ENCODE data around the gene PDLIM1.

PDLIM1 gene

GRCh38 chr10:95282107-95282506 is 8.7 kb downstream of the PDLIM1 start:
- no peak overlapping the region for H3K4me3 ChIP-seq (ENCODE audit: low read depth, low read length)
- no peak for DNase-seq (ENCODE audit: low read depth)
- TF ChIP-seq, protein P1, sequence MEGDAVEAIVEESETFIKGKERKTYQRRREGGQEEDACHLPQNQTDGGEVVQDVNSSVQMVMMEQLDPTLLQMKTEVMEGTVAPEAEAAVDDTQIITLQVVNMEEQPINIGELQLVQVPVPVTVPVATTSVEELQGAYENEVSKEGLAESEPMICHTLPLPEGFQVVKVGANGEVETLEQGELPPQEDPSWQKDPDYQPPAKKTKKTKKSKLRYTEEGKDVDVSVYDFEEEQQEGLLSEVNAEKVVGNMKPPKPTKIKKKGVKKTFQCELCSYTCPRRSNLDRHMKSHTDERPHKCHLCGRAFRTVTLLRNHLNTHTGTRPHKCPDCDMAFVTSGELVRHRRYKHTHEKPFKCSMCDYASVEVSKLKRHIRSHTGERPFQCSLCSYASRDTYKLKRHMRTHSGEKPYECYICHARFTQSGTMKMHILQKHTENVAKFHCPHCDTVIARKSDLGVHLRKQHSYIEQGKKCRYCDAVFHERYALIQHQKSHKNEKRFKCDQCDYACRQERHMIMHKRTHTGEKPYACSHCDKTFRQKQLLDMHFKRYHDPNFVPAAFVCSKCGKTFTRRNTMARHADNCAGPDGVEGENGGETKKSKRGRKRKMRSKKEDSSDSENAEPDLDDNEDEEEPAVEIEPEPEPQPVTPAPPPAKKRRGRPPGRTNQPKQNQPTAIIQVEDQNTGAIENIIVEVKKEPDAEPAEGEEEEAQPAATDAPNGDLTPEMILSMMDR (IDR thresholded peaks at IDR 0.05; ENCODE audit: low read depth, low read length), result no peak
- no peak for TF ChIP-seq MAX (IDR thresholded peaks at IDR 0.05; ENCODE audit: low read depth, low read length)
- no peak for TF ChIP-seq MYC (IDR thresholded peaks at IDR 0.05; ENCODE audit: low read depth, low read length)
- no peak for TF ChIP-seq POLR2A (IDR thresholded peaks at IDR 0.05; ENCODE audit: extremely low read depth, insufficient read length)

DNA sequence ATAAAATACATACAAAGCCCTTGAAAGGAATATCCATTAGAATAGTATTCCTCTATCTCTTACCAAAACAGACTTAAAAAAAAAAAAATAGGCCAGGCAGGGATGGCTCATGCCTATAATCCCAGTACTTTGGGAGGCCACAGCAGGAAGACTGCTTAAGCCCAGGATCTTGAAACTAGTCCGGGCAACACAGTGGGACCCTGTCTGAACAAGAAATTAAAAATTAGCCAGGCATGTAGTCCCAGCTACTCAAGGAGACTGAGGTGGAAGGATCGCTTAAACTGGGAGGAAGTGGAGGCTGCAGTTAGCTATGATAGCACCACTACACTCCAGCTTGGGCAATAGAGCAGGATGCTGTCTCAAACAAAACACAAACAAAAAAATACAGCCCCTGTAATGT is 9.6 kb downstream of the PDLIM1 start:
- DNase-seq (ENCODE audit: low read depth), result no peak
- TF ChIP-seq, protein P1 (IDR thresholded peaks at IDR 0.05; ENCODE audit: low read depth, low read length), result no peak
- no peak for TF ChIP-seq MAX (IDR thresholded peaks at IDR 0.05; ENCODE audit: low read depth, low read length)
- TF ChIP-seq MYC (IDR thresholded peaks at IDR 0.05; ENCODE audit: low read depth, low read length), result no peak
- TF ChIP-seq POLR2A (IDR thresholded peaks at IDR 0.05; ENCODE audit: extremely low read depth, insufficient read length), result no peak
- no peak overlapping the region for H3K4me3 ChIP-seq (ENCODE audit: low read depth, low read length)

DNA sequence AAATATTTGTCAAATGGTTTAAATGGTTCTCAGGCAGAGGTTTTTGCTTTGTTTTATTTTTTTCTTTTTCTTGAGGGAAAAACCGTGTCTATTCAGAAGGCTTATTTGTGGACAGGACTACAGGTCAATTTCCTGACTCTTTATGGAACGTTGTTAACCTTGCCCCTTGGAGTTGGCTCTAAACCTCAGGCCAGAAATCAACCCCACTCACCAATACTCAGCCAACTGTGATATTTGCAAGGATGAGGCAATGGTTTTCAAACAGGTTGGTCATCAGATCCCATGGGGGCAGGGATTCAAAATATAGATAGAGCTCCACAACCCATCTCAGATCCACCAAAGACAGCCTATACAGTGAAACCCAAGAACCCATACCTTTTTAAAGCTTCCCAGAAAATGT is 10.2 kb downstream of the PDLIM1 start:
- no peak for DNase-seq (ENCODE audit: low read depth)
- H3K4me3 ChIP-seq (ENCODE audit: low read depth, low read length), result no peak overlapping the region
- TF ChIP-seq POLR2A (IDR thresholded peaks at IDR 0.05; ENCODE audit: extremely low read depth, insufficient read length), result no peak
- TF ChIP-seq MYC (IDR thresholded peaks at IDR 0.05; ENCODE audit: low read depth, low read length), result no peak
- no peak for TF ChIP-seq MAX (IDR thresholded peaks at IDR 0.05; ENCODE audit: low read depth, low read length)
- TF ChIP-seq, protein P1 (IDR thresholded peaks at IDR 0.05; ENCODE audit: low read depth, low read length), result no peak

- DNase-seq (ENCODE audit: low read depth), result no peak
- no peak overlapping the region for H3K4me3 ChIP-seq (ENCODE audit: low read depth, low read length)
- TF ChIP-seq MAX (IDR thresholded peaks at IDR 0.05; ENCODE audit: low read depth, low read length), result no peak
- no peak for TF ChIP-seq POLR2A (IDR thresholded peaks at IDR 0.05; ENCODE audit: extremely low read depth, insufficient read length)
- TF ChIP-seq MYC (IDR thresholded peaks at IDR 0.05; ENCODE audit: low read depth, low read length), result no peak
- TF ChIP-seq, protein P1 (IDR thresholded peaks at IDR 0.05; ENCODE audit: low read depth, low read length), result no peak
These were observed 11.6 kb downstream of the PDLIM1 start for GRCh38 chr10:95279042-95279820.

- TF ChIP-seq MYC (IDR thresholded peaks at IDR 0.05; ENCODE audit: low read depth, low read length) (no peak), MAX (IDR thresholded peaks at IDR 0.05; ENCODE audit: low read depth, low read length) (no peak), POLR2A (IDR thresholded peaks at IDR 0.05; ENCODE audit: extremely low read depth, insufficient read length) (no peak)
- TF ChIP-seq, protein P1 (IDR thresholded peaks at IDR 0.05; ENCODE audit: low read depth, low read length), result no peak
- no peak for DNase-seq (ENCODE audit: low read depth)
- no peak overlapping the region for H3K4me3 ChIP-seq (ENCODE audit: low read depth, low read length)
These were observed 12.5 kb downstream of the PDLIM1 start for GRCh38 chr10:95278061-95278988.
